GM13977 (cell line): ENCODE measurements around the gene CLCN2.

Experiments used
- DNase-seq: peaks from one replicate; pipeline ENCODE4 v3.0.0; 2012; ENCODE audit warnings: low spot score
- in situ Hi-C: fragments of 300-500 bp; cut with MboI; formaldehyde crosslinking; loops from one replicate; pipeline ENCODE4 v1.12.0; 2022; ENCODE audit warnings: low sequenced_read_pairs, low pct_unique_long_range_greater_than_20kb, mixed read lengths, inconsistent platforms; ENCODE audit not compliant: unreplicated experiment
- TF ChIP-seq, protein P1 (sequence below): IDR thresholded peaks from 2 replicates; pipeline ENCODE4 v1.5.1; 2012; ENCODE audit warnings: mild to moderate bottlenecking, control low read depth; ENCODE audit not compliant: insufficient read depth; ENCODE audit errors: extremely low read depth, missing control alignments

CLCN2 gene

GRCh38 chr3:184377882-184378445, 16.6 kb upstream of the CLCN2 start, which contains the start of gene THPO:
TSS of gene THPO (minus strand) at chr3:184378207. CDS start at chr3:184376259, 1,948 bp downstream.
- DNase-seq: no peak

GRCh38 chr3:184377374-184377773, 16.0 kb upstream of the CLCN2 start:
- TF ChIP-seq, protein P1, sequence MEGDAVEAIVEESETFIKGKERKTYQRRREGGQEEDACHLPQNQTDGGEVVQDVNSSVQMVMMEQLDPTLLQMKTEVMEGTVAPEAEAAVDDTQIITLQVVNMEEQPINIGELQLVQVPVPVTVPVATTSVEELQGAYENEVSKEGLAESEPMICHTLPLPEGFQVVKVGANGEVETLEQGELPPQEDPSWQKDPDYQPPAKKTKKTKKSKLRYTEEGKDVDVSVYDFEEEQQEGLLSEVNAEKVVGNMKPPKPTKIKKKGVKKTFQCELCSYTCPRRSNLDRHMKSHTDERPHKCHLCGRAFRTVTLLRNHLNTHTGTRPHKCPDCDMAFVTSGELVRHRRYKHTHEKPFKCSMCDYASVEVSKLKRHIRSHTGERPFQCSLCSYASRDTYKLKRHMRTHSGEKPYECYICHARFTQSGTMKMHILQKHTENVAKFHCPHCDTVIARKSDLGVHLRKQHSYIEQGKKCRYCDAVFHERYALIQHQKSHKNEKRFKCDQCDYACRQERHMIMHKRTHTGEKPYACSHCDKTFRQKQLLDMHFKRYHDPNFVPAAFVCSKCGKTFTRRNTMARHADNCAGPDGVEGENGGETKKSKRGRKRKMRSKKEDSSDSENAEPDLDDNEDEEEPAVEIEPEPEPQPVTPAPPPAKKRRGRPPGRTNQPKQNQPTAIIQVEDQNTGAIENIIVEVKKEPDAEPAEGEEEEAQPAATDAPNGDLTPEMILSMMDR: no peak
- DNase-seq: no peak
- in situ Hi-C loops: no loop called here

More at GRCh38 chr3:184377882-184378445, 16.6 kb upstream of the CLCN2 start, which contains the start of gene THPO:
- in situ Hi-C loops: no loop called here
- TF ChIP-seq, protein P1: no peak

DNA sequence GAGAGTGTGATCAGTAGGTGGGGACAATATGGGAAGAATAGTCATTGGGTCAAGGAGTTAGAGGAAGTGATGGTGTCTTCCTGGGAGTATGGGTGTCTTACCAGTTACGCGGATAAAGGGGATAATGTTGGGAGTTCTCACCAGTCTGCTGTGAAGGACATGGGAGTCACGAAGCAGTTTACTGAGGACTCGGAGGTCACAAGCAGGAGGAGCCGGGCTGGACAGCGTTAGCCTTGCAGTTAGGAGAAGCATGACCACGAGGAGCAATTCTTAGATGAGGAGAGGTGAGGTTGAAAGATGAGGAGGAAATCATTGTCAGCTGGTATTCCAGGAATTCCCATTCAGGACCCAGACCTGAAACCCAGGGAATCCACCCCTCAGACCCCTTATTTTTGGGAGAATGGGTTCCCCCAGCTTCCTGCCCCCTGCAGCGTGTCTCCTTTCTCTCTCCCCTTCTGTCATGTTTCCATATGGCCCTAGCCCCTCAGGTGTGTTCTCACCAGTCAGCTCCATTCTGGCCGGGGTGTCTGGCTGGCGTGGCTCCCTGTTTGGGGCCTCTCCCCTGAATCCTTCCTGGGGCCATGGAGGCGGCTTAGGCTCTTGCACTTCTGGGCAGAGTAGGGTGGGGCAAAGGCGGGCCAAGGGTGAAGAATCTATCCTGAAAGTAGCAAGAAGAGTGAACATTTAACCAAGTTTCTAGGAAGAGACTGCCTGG, 14.5 kb upstream of the CLCN2 start:
- no peak for DNase-seq
- TF ChIP-seq, protein P1: no peak
- in situ Hi-C loops: no loop called here

- in situ Hi-C loops: no loop called here
- TF ChIP-seq, protein P1: no peak
- no peak for DNase-seq
Measured at GRCh38 chr3:184373422-184373821, 12.0 kb upstream of the CLCN2 start.

DNA sequence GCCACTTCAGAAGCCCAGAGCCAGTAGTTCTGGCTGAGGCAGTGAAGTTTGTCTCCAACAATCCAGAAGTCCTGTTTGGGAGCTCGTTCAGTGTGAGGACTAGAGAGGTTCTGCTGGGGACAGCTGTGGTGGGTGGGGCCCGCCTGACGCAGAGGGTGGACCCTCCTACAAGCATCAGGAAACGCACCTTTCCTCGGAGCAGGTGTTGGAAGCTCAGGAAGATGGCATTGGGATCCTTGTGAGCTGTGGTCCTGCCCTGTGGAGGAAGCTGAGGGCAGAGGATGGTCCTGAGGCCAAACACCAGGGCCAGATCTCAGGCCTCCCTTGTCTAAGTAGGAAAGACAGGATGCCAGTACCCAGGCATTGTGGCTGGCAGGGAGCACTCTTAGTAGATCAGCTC, 11.5 kb upstream of the CLCN2 start:
- TF ChIP-seq, protein P1: no peak
- in situ Hi-C loops: no loop called here
- DNase-seq: no peak

DNA sequence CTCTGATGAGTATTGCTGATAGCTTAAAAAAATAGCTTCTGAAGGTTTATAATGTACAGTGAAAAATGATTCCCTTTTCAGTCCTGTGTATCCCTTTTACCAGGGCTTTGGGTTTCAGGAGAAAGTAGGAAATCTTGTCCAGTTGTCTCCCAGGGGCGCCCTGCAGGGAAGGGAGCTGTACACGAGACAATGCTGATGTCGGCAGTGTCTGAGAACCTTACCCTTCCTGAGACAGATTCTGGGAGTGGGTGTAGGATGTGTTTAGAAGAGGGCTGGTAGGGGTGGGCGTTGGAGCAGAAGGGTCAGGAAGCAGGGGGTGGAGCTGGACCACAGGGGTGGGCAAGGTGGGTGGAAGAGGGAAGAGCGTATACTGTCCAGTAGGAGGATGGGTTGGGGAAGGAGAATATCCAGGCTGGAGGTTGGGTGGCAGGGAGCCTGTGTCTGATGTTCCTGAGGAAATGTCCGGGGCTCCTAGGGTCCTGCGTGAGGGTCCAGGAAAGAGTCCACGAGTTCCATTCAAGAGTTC, 11.0 kb upstream of the CLCN2 start:
- TF ChIP-seq, protein P1: no peak
- in situ Hi-C loops: no loop called here

More for the DNA sequence above, 11.0 kb upstream of the CLCN2 start:
- DNase-seq: no peak
